DOHH2 (cell line): ENCODE measurements around the gene PKD1.
"Not testable (repeated sequence)": the region's sequence is repeated elsewhere in the genome, so short reads cannot be mapped to it uniquely, and the experiment has no call there.

Source experiments
- CTCF ChIP-seq: fragments of 200-600 bp; sonication (generic); IDR thresholded peaks from one replicate; pipeline ENCODE4 v1.5.1; 2014; ENCODE audit warnings: antibody characterized with exemption, mild to moderate bottlenecking, low read depth, low read length; ENCODE audit not compliant: poor library complexity, severe bottlenecking
- EZH2phosphoT487 ChIP-seq: fragments of 200-600 bp; sonication (generic); IDR thresholded peaks from 2 replicates; pipeline ENCODE4 v1.6.1; 2017; ENCODE audit warnings: borderline replicate concordance, mild to moderate bottlenecking, antibody characterized with exemption, low read length, moderate library complexity, mixed read lengths

GRCh38 chr16:2107791-2108125 lies 27.9 kb downstream of the PKD1 start:
- TF ChIP-seq CTCF, EZH2phosphoT487: not testable (repeated sequence)
